Heart left ventricle (tissue), 13 donors: Measurements from ENCODE around the gene ZC3H18.

Experiments
- POLR2A ChIP-seq, 2 donors: fragments of 450-650 bp; IDR thresholded peaks; one replicate each; pipeline ENCODE4 v1.6.1; 2017; ENCODE audit warnings: antibody characterized with exemption in 2 of 2, mild to moderate bottlenecking in 2 of 2, moderate library complexity in 2 of 2
- TF ChIP-seq, protein P1 (sequence below), 12 donors: fragments of 200-600 bp; sonication (generic) in 4 of 12; IDR thresholded peaks; one replicate each; pipeline versions ENCODE4 v1.5.0 to v1.8.0; 2018 to 2022; ENCODE audit warnings: antibody characterized with exemption in 12 of 12, mild to moderate bottlenecking in 5 of 12
- donor health status: ischemic (EF 13 %, LVEDD 7.1; RV severe dilation, severe dysfunction).
- donor health status: DM: no; HTN: yes; CAD: no.
- donor health status: DM: no; HTN: no; CAD: no.
- donor health status: ischemic (EF 25% LVEDD 6.9; RV normal size, moderate dysfunction).
- donor health status: ischemic (EF 25% LVEDD 5.7; RV mildly dilated, moderate dysfunction).
- donor health status: ischemic (EF 35%, LVEDD 5.7; RV mildly dilated, moderate dysfunction).
- donor health status: nonischemic (EF 11% LVEDD 7.7; RV severe dilation, severe dysfunction).
- donor health status: DM: yes; HTN: yes; CAD: no.
- donor health status: PGD.
- donor health status: ischemic (EF 29% LVEDD 5.4; RV normal size, mild dysfunction).
- donor health status: nonischemic (EF 23%, LVEDD 6.1; RV moderate dilation, normal function).

DNA sequence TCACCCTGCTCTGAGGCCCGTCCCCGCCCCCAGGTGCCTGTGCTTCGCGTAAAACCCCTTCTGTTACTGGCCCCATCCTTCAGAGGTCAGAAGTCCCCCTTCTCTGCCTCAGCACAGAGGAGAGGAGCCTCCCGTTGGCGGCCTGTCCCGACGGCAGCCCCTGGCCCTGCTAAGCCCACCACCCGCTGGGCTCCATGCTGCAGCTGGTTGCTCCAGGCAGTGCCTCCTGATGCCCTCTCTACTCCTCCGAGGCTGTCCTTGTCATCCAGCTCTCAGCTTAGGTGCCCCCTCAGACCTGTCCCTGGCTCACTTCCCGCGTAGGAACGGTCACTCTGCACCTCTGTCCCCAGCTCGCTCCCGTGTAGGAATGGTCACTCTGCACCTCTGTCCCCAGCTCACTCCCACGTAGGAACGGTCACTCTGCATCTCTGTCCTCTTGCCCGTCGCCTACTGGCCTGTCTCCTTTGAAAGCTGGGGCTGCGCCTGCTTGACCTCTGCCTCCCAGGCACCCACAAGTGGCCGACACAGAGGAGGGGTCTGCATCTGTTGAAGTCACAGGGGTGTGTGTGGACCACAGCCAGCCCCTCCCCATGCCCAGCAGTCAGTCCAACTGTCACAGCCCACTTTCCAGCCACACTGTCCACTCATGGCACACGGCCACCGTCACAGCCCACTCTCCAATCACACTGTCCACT, 31.7 kb upstream of the ZC3H18 start:
- TF ChIP-seq, protein P1, sequence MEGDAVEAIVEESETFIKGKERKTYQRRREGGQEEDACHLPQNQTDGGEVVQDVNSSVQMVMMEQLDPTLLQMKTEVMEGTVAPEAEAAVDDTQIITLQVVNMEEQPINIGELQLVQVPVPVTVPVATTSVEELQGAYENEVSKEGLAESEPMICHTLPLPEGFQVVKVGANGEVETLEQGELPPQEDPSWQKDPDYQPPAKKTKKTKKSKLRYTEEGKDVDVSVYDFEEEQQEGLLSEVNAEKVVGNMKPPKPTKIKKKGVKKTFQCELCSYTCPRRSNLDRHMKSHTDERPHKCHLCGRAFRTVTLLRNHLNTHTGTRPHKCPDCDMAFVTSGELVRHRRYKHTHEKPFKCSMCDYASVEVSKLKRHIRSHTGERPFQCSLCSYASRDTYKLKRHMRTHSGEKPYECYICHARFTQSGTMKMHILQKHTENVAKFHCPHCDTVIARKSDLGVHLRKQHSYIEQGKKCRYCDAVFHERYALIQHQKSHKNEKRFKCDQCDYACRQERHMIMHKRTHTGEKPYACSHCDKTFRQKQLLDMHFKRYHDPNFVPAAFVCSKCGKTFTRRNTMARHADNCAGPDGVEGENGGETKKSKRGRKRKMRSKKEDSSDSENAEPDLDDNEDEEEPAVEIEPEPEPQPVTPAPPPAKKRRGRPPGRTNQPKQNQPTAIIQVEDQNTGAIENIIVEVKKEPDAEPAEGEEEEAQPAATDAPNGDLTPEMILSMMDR (IDR thresholded peaks at IDR 0.05), result no peak
- no peak for TF ChIP-seq POLR2A (IDR thresholded peaks at IDR 0.05)
